ENCODE results near the gene FOXP1.

GRCh38 chr3:71409352-71409751 is 174.2 kb downstream of the FOXP1 start:
- TF ChIP-seq TSHZ2 (CRISPR knock-in tag; IDR thresholded peaks at IDR 0.05) (no peak), ARNTL (CRISPR knock-in tag; IDR thresholded peaks at IDR 0.05; ENCODE audit: borderline replicate concordance, low read depth) (no peak), ISL1 (CRISPR knock-in tag; IDR thresholded peaks at IDR 0.05) (no peak), PATZ1 (CRISPR knock-in tag; IDR thresholded peaks at IDR 0.05; ENCODE audit: borderline replicate concordance) (no peak), TCF4 (CRISPR knock-in tag; IDR thresholded peaks at IDR 0.05; ENCODE audit: borderline replicate concordance) (no peak), RARB (CRISPR knock-in tag; IDR thresholded peaks at IDR 0.05) (no peak), CSDC2 (CRISPR knock-in tag; IDR thresholded peaks at IDR 0.05) (no peak), POU6F1 (CRISPR knock-in tag; IDR thresholded peaks at IDR 0.05; ENCODE audit: borderline replicate concordance, low read depth) (no peak), ZNF70 (CRISPR knock-in tag; IDR thresholded peaks at IDR 0.05) (no peak)

All from SK-N-SH treated with all-trans-retinoic acid at 6 μM for 48 hours (cell line).